Neural cell (in vitro differentiated cells): ENCODE measurements around the gene CTSA. TPM values are rescaled to one million over a fixed set of nuclear protein-coding genes. Genes with fewer than 3 reads are reported as not detected.
"Not testable (repeated sequence)": the region's sequence is repeated elsewhere in the genome, so short reads cannot be mapped to it uniquely, and the experiment has no call there.

Source experiments
- H2AFZ ChIP-seq: fragments of 200-600, 300-800 bp; sonication (generic), shearing (Covaris generic); 2 replicates; pipeline ENCODE4 v1.6.0; 2014; ENCODE audit warnings: low read depth, mild to moderate bottlenecking, antibody characterized with exemption, low read length, moderate library complexity
- H3F3A ChIP-seq: fragments of 200-600 bp; shearing (Covaris generic); 2 replicates; pipeline ENCODE4 v1.6.1; 2016; ENCODE audit warnings: mild to moderate bottlenecking, moderate library complexity, mixed read lengths, antibody characterized with exemption, low read length; ENCODE audit not compliant: insufficient read depth, poor library complexity, severe bottlenecking
- H3K27ac ChIP-seq: fragments of 200-600, 300-800 bp; sonication (generic), shearing (Covaris generic); 2 replicates; pipeline ENCODE4 v1.5.1; 2014; ENCODE audit warnings: mild to moderate bottlenecking, low read length, moderate library complexity
- H3K27me3 ChIP-seq: fragments of 300-800, 200-600 bp; sonication (generic), shearing (Covaris generic); 2 replicates; pipeline ENCODE4 v1.6.0; 2014; ENCODE audit warnings: mild to moderate bottlenecking, low read depth, low read length, moderate library complexity; ENCODE audit not compliant: insufficient read depth
- H3K36me3 ChIP-seq: fragments of 300-800, 200-600 bp; sonication (generic), shearing (Covaris generic); 2 replicates; pipeline ENCODE4 v1.5.1; 2014; ENCODE audit warnings: mild to moderate bottlenecking, antibody characterized with exemption, low read length, moderate library complexity; ENCODE audit not compliant: insufficient read depth
- H3K4me2 ChIP-seq: fragments of 300-800, 200-600 bp; sonication (generic), shearing (Covaris generic); 2 replicates; pipeline ENCODE4 v1.6.0; 2014; ENCODE audit warnings: mild to moderate bottlenecking, low read length
- H3K4me3 ChIP-seq: fragments of 300-800, 200-600 bp; sonication (generic), shearing (Covaris generic); 2 replicates; pipeline ENCODE4 v1.5.1; 2014; ENCODE audit warnings: mild to moderate bottlenecking, low read length, moderate library complexity
- H3K79me2 ChIP-seq: fragments of 200-600 bp; shearing (Covaris generic); replicated peaks from 2 replicates; pipeline ENCODE4 v1.6.0; 2014; ENCODE audit warnings: mild to moderate bottlenecking, low read length, moderate library complexity; ENCODE audit not compliant: insufficient read depth
- H3K9ac ChIP-seq: fragments of 300-800, 200-600 bp; sonication (generic), shearing (Covaris generic); 2 replicates; pipeline ENCODE4 v1.6.1; 2016; ENCODE audit warnings: mild to moderate bottlenecking, low read length, mixed read lengths
- H3K9me2 ChIP-seq: fragments of 200-600 bp; shearing (Covaris generic); 2 replicates; pipeline ENCODE4 v1.6.1; 2016; ENCODE audit warnings: mild to moderate bottlenecking, low read length, mixed read lengths; ENCODE audit not compliant: insufficient read depth
- H3K9me3 ChIP-seq: fragments of 200-600, 300-800 bp; sonication (generic), shearing (Covaris generic); 2 replicates; pipeline ENCODE4 v1.6.1; 2016; ENCODE audit warnings: mild to moderate bottlenecking, mixed run types, low read length, moderate library complexity, mixed read lengths
- H4K20me1 ChIP-seq: fragments of 200-600 bp; shearing (Covaris generic); 2 replicates; pipeline ENCODE4 v1.6.1; 2016; ENCODE audit warnings: mild to moderate bottlenecking, mixed run types; ENCODE audit not compliant: insufficient read depth
- EP300 ChIP-seq: fragments of 450-650 bp; conservative IDR thresholded peaks from 2 replicates; pipeline ENCODE4 v1.6.1; 2014; ENCODE audit warnings: antibody characterized with exemption, mild to moderate bottlenecking, moderate library complexity; ENCODE audit not compliant: poor library complexity, severe bottlenecking
- EZH2 ChIP-seq: fragments of 200-600, 300-800 bp; shearing (Covaris generic), sonication (generic); IDR thresholded peaks from 2 replicates; pipeline ENCODE4 v1.6.1; 2014; ENCODE audit warnings: antibody characterized with exemption, low read length, borderline replicate concordance, mild to moderate bottlenecking; ENCODE audit not compliant: insufficient read depth, poor library complexity, severe bottlenecking
- MXI1 ChIP-seq: fragments of 450-650 bp; conservative IDR thresholded peaks from 2 replicates; pipeline ENCODE4 v1.6.1; 2014; ENCODE audit warnings: antibody characterized with exemption, mild to moderate bottlenecking; ENCODE audit not compliant: poor library complexity, severe bottlenecking
- POLR2AphosphoS5 ChIP-seq: IDR thresholded peaks from 2 replicates; pipeline ENCODE4 v1.6.1; 2012
- RAD21 ChIP-seq: fragments of 450-650 bp; conservative IDR thresholded peaks from 2 replicates; pipeline ENCODE4 v1.6.1; 2014; ENCODE audit warnings: antibody characterized with exemption, mild to moderate bottlenecking, moderate library complexity
- SMC3 ChIP-seq: fragments of 450-650 bp; conservative IDR thresholded peaks from 2 replicates; pipeline ENCODE4 v1.6.1; 2014; ENCODE audit warnings: antibody characterized with exemption, mild to moderate bottlenecking, moderate library complexity; ENCODE audit not compliant: poor library complexity
- TAF1 ChIP-seq: IDR thresholded peaks from 2 replicates; pipeline ENCODE4 v1.6.1; 2012; ENCODE audit warnings: low read depth
- polyA plus RNA-seq: library from polyadenylated mRNA; depleted of rRNA; stranded (reverse); fragments of >200 nt; gene quantifications from 2 replicates; pipeline ENCODE4 v1.2.3, GENCODE V29; 2014
- TF ChIP-seq, protein P1 (sequence below): fragments of 450-650 bp; IDR thresholded peaks from 2 replicates; pipeline ENCODE4 v1.5.1; 2014; ENCODE audit warnings: antibody characterized with exemption, mild to moderate bottlenecking, moderate library complexity; ENCODE audit not compliant: poor library complexity, severe bottlenecking
- TF ChIP-seq, protein P2 (sequence below): IDR thresholded peaks from 2 replicates; pipeline ENCODE4 v1.6.1; 2012; ENCODE audit warnings: borderline replicate concordance

Gene CTSA
- polyA plus RNA-seq, 1 donor from 2014 or later: 25.7 TPM

DNA sequence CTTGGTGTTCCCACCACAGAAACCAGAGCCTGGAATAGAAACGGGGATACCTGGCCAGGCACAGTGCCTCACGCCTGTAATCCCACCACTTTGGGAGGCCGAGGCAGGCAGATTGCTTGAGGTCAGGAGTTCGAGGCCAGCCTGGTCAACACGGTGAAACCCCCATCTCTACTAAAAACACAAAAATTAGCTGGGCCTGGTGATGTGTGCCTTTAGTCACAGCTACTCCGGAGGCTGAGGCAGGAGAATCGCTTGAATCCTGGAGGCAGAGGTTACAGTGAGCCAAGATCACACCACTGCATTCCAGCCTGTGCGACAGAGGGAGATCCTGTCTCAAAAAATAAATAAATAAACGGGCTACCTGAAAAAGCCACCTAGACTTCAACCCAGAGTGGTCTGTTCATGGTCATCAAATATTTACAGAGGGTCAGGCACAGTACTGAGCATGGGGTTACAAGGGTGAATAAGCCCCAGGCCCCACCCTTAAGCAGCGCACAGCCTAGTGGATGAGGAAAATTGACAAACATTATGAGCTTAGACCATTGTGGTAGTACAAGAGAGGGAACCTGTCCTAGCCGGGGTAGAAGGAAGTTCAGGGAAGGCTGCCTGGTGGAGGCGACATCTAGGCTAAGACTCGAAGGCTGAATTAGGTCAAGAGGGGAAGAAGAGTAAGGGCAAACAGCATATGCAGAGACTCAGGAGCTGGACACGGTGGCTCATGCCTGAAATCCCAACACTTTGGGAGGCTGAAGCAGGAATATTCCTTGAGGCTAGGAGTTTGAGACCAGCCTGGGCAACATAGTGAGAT is 36.1 kb downstream of the CTSA start:
- H3K27me3 ChIP-seq: no peaks in the 10 kb centered on the region
- H3K4me2 ChIP-seq: no peak overlapping the region
- H3K27ac ChIP-seq: no peak overlapping the region
- no peaks in the 10 kb centered on the region for H4K20me1 ChIP-seq
- TF ChIP-seq TAF1: no peak
- TF ChIP-seq, protein P1, sequence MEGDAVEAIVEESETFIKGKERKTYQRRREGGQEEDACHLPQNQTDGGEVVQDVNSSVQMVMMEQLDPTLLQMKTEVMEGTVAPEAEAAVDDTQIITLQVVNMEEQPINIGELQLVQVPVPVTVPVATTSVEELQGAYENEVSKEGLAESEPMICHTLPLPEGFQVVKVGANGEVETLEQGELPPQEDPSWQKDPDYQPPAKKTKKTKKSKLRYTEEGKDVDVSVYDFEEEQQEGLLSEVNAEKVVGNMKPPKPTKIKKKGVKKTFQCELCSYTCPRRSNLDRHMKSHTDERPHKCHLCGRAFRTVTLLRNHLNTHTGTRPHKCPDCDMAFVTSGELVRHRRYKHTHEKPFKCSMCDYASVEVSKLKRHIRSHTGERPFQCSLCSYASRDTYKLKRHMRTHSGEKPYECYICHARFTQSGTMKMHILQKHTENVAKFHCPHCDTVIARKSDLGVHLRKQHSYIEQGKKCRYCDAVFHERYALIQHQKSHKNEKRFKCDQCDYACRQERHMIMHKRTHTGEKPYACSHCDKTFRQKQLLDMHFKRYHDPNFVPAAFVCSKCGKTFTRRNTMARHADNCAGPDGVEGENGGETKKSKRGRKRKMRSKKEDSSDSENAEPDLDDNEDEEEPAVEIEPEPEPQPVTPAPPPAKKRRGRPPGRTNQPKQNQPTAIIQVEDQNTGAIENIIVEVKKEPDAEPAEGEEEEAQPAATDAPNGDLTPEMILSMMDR: no peak
- TF ChIP-seq SMC3: no peak
- TF ChIP-seq, protein P2, sequence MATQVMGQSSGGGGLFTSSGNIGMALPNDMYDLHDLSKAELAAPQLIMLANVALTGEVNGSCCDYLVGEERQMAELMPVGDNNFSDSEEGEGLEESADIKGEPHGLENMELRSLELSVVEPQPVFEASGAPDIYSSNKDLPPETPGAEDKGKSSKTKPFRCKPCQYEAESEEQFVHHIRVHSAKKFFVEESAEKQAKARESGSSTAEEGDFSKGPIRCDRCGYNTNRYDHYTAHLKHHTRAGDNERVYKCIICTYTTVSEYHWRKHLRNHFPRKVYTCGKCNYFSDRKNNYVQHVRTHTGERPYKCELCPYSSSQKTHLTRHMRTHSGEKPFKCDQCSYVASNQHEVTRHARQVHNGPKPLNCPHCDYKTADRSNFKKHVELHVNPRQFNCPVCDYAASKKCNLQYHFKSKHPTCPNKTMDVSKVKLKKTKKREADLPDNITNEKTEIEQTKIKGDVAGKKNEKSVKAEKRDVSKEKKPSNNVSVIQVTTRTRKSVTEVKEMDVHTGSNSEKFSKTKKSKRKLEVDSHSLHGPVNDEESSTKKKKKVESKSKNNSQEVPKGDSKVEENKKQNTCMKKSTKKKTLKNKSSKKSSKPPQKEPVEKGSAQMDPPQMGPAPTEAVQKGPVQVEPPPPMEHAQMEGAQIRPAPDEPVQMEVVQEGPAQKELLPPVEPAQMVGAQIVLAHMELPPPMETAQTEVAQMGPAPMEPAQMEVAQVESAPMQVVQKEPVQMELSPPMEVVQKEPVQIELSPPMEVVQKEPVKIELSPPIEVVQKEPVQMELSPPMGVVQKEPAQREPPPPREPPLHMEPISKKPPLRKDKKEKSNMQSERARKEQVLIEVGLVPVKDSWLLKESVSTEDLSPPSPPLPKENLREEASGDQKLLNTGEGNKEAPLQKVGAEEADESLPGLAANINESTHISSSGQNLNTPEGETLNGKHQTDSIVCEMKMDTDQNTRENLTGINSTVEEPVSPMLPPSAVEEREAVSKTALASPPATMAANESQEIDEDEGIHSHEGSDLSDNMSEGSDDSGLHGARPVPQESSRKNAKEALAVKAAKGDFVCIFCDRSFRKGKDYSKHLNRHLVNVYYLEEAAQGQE: no peak
- TF ChIP-seq MXI1: no peak
- TF ChIP-seq RAD21: no peak
- no peak for TF ChIP-seq EP300
- no peak for TF ChIP-seq POLR2AphosphoS5
- TF ChIP-seq EZH2: no peak
- no peaks in the 10 kb centered on the region for H3K36me3 ChIP-seq
- H3K79me2 ChIP-seq: no peaks in the 10 kb centered on the region
- no peaks in the 10 kb centered on the region for H3F3A ChIP-seq
- no peak overlapping the region for H3K9ac ChIP-seq
- H3K9me2 ChIP-seq: no peaks in the 10 kb centered on the region
- no peaks in the 10 kb centered on the region for H3K9me3 ChIP-seq
- H3K4me3 ChIP-seq: no peak overlapping the region
- H2AFZ ChIP-seq: no peak overlapping the region

DNA sequence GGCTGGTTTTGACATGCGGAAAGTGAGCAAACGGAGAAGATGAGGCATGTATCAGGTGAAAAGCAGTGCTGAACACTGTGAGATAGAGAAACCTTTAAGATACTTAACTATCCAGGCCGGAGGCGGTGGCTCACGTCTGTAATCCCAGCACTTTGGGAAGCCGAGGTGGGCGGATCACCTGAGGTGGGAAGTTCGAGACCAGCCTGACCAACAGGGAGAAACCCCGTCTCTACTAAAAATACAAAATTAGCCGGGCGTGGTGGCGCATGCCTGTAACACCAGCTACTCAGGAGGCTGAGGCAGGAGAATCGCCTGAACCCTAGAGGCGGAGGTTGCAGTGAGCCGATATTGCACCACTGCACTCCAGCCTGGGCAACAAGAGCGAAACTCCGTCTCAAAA is 40.5 kb downstream of the CTSA start:
- not testable (repeated sequence) for H3K9me2 ChIP-seq, H3K9me3 ChIP-seq

More for the DNA sequence above, 40.5 kb downstream of the CTSA start:
- not testable (repeated sequence) for H2AFZ ChIP-seq, H3K4me2 ChIP-seq, H4K20me1 ChIP-seq, H3K27me3 ChIP-seq, H3K9ac ChIP-seq, H3K27ac ChIP-seq, H3K4me3 ChIP-seq, H3K36me3 ChIP-seq, H3F3A ChIP-seq
- H3K79me2 ChIP-seq: peaks cover 18% of the 10 kb centered on the region
